NCI-H1105 treated with DMSO at 0.1 percent for 48 hours (cell line): Measurements from ENCODE around the gene PATJ.
"Not testable (repeated sequence)": the region's sequence is repeated elsewhere in the genome, so short reads cannot be mapped to it uniquely, and the experiment has no call there.

ENCODE experiments used
- DNase-seq: peaks from one replicate; lab custom pipeline; 2025; lab: John Stamatoyannopoulos, UW

PATJ gene

DNA sequence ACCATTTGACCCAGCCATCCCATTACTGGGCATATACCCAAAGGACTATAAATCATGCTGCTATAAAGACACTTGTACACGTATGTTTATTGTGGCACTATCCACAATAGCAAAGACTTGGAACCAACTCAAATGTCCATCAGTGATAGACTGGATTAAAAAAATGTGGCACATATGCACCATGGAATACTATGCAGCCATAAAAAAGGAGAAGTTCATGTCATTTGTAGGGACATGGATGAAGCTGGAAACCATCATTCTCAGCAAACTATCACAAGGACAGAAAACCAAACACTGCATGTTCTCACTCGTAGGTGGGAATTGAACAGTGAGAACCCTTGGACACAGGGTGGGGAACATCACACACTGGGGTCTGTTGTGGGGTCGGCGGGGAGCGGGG is 206.4 kb downstream of the PATJ start:
- DNase-seq: not testable (repeated sequence)

DNA sequence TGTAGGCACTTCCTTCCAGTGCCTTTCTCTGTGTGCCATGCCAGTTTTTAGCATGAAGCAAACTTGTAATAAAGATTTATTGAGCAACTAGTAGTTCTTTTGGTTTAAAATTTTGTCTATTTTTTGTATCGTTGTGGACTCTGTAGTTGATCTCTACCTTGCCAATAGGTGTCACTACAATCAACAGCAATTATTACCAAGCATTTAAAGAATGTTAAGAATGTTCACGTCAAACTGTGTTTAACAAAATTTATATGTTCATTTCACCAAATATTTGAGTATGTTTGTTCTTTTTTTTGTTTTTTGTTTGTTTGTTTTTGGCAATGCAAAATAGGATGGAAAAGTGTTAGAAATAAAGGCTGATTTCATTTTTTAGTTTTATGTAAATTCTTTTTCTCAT is 208.1 kb downstream of the PATJ start:
- DNase-seq: no peak

DNA sequence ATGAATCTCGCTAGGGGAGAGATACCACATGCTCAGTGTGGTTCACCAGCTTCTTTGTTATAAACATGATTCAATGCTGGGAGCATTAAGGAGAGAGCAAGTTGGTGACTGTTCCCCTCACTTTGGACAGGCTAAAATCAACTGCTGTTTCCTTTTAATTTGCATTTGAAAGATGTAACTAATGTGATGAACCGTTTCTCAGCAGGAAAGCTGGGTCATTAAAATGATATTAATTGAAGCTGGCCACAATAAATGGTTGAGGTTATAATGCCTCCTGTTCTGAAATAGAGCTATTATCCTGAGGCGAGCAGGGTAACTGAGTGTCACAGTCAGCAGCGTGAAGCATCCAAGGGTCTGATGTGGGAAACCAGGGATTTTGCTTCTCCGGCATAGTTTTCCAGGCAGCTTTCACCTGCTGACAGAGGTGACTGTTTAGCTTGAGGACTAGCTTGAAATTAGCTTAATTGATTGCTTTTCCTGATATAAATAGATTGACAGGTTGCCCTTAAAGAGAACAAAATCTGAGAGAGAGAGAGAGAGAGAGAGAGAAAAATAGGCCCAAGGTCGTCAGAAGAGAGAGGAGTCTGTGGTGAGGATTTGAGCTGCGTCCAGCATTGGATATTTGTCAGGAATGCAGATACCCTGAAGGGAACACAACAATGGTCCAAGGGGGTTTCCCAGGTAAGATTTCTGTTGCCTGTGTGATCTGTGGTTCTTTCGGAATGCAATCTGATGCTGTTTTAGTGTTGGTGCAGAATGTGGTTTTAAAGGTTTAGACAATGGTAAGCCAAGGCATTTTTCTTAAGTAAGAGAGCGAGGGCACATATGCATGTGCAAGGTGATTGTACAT is 209.7 kb downstream of the PATJ start:
- DNase-seq: peak; percentile 37

DNA sequence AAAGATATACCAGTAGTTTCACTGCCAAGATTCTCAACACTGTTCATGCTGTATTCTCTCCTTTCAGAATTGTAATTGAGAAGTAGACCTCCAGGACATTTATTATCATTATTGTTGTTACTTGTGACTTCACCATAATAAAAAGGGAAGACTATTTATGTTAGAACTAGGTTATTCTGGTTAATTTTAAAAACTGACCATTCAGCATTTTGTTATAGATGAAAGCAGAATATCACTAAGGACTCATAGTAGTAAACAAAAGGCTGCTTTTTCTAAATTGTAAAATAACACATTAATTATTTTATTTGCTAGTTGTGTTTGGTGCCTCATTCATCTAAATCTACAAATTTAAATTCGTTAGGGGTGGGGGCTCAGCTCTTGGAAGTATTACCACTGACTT is 210.4 kb downstream of the PATJ start:
- DNase-seq: no peak

DNA sequence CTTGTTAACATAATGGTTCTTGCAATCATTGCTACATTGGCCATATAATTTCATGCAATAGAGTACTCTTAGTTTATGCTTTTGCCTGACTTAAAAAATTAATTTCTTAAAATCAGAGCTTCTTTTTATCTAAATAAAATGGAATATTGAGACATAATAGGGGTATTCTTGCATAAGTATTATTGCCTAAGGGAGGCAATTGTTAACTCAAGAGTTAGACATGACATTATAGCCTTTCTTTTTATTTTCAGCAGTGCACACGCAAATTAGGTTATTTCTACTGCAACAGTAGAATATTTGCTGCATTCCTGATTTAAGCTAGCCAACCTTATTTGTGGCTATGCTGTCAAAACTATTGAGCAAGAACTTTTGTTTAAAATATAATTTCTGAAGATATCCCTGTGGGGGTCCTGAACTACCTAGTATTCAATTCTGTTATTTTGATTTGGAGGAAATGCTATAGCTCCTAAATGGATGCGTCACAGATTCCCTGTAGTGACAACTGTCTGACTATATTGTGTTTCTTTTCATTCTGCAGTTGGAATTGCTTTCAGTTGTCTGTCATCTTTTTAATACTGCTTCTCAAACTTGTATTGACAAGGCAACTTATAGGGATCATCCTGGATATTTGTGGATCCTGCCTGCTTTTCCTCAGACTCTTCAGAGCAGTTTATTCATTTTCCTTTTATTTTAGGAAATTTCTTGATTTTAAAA is 211.0 kb downstream of the PATJ start:
- DNase-seq: no peak

DNA sequence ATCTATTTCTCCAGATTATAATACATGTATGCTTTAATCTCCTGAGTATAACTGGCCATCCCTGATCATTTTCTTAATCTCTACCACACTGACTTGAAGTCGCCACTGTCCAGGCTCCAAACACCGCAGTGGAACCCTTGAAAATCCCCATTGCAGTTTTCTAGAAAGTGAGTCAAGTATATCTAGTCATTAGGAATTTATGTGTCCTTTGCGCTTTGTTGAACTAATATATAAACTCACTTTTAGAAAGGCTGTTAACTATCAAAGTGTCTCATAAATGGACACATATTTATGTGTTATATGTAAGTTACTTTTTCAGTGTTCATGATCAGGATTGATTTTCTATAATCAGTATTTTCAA is 211.5 kb downstream of the PATJ start:
- no peak for DNase-seq

DNA sequence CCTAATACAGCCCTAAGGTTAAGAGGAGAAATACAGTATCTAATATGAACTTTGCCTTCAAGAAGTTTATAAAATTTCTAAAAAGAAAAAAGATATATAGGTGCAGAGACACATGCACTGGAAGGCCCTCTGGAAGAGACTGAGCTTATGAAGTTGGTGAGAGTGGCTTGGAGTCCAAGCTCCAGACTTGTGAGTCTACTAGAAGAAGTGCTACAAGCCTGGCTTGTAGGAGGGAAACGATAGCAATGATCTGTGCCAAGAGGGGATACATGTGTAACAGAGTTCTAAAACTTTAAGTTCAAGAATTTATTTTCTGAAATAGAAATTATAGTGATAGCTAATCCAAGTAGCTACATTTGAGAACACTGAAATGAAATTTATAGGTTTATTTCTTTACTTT is 213.0 kb downstream of the PATJ start:
- no peak for DNase-seq

DNA sequence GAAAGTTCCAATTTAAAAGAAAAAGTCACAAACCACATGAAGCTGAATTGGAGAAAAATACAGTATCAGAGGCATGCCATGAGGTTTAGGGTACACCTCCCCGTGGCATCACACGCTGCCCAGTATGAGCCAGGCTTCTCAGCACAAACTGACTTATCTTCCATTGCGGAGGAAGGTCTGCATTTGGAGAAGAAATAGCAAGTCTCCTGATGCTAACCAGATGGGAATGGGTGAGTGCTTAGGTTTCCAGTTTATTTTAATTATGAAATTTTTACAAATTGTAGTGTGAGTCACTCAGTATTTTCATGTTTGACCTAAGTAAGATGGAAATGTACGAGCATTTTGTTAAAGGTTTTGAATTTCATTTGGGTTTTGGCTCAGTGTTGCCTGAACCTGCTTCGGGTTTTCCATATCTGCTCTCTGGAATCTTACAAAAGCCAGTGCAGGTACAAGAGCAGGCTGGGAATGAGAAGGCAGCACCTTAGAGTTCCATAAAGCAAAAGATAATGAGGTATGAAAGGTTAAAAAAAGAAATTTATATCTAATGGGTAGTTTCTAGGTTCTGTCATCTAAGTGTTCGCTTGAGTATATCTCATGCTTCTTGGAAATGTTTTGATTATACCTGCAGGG is 213.9 kb downstream of the PATJ start:
- DNase-seq: no peak

DNA sequence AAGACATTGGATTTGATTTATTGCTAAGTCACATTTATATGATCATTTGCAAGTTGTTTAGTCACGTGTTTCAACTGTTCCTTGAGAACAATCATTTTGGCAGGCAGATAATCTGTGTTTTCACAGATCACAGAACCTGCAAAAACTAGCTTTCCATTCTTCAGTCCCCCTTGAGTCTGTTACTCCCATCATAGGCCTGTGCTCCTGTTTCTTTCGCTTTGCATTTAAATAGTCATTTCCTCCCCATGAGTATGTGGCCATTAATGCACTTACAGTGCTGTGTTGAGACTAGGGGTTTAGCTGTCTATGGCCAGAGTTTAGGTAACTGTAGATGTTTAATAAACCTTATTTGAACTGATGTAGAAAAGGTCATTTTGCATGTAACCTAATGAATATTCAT is 214.5 kb downstream of the PATJ start:
- no peak for DNase-seq

DNA sequence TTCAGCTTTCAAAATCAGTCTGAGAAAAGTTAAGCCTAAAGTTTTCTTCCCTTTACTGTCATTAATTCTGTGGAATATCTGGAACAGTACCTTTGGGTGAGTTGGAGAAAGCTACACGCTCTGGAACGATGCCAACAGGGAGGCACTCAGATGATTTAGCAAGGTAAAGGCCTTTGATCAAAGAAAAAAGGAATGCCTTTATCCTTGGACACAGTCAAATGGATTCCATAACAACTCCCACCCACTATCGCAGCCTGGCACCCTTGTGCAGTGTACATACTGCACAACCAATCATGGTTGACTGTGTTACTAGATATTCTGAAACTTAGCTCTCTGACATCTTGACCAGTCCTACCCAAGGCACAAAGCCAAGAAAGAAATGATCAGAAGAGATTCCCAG is 218.7 kb downstream of the PATJ start:
- no peak for DNase-seq

DNA sequence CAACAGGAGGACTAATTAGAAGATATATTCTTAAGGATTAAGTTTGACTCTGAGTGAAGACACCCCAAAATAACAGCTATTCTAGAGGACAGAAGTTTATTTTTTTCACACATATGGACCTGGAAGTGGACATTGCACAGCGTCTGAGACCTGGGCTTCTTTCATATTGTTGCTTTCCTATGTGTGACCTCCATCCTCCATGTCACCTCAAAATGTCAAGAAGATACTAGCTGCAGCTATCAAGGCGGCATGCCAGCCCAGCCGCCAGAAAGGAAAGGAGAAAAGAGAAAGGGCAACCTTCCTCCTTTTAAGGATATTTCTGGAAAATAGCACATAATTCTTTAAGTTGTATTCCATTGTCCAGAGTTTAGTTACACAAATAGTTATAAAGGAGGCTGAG is 220.4 kb downstream of the PATJ start:
- DNase-seq: no peak

DNA sequence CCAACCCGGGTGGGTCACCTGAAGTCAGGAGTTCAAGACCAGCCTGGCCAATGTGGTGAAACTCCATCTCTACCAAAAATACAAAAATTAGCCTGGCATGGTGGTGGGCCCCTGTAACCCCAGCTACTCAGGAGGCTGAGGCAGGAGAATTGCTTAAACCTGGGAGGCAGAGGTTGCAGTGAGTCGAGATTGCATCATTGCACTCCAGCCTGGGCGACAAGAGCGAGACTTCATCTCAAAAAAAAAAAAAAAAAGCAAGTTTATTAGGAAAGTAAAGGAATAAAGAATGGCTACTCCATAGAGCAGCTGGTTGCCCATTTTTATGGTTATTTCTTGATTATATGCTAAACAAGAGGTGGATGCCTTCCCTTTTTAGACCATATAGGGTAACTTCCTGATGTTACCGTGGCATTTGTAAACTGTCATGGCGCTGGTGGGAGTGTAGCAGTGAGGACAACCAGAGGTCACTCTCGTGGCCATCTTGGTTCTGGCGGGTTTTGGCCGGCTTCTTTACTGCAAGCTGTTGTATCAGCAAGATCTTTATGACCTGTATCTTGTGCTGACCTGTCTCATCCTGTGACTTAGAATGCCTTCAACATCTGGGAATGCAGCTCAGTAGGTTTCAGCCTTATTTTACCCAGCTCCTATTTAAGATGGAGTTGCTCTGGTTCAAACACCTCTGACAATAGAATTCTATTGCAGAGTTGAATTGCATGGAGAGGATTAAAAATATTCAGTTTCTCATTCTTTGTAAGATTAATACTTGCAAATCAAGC is 224.4 kb downstream of the PATJ start:
- not testable (repeated sequence) for DNase-seq

DNA sequence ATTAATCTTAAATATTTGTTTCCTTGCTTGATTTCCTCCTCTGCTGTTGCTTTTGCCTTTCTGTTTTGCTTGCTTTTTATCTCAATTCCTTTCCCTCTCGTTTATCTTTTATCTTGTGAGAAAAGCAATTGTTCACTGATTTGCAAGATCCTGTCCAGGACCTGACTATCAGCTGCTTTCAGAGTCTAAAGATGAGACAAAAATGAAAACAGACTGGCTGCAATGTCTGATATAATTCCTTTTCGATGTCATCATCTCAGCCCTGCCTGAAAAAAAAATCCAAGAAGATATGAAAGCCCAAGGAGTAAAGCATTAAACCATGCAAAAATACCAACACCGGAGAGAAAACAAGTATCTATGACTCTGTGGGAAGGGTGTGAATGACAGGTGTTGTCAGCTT is 225.5 kb downstream of the PATJ start:
- DNase-seq: no peak

DNA sequence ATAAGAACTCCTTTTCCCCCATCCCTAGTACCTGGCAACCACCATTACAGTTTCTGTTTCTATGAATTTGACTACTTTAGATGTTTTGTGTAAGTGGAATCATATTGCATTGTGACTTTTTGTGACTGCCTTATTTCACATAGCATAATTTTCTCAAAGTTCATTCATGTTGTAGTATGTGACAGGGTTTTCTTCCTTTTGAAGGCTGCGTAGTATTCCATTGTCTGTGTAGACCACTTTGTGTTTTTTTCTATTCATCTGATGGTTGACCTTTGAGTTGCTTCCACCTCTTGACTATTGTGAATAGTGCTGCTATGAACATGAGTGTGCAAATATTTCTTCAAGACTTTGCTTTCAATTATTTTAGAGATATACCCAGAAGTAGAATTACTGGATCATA is 226.6 kb downstream of the PATJ start:
- DNase-seq: no peak

DNA sequence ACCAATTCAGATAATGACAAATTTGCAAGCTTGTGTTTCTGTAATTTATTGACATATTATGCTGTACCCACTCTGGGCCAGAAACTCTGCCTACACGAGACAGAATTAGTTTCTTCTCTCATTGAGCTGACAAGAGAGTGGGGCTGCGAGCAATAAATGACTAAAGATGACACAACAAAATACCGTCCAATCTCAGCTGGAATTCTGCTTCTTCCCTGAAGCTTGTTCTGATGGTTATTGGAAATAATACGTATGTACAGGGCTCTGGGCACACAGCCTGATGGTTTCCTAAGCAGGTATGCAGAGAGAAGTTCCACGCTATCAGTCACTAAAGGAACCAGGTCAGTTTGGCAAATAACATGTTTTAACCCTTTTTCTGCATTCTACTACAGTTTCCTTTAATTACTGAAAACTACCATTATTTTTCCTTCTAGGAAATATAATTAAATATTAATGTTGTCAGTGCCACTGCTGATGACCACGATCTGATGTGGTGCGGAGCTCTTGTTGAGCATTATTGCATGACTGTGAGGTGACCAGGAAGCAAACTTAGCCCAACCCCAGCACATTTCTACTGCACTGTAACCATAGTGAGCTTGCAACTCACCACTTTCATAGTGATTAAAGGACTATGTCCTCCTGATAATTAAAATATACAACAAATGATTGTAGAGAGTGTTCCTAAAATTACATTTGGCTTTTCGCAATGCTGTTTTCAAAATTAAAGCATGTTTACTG is 231.0 kb downstream of the PATJ start:
- no peak for DNase-seq

DNA sequence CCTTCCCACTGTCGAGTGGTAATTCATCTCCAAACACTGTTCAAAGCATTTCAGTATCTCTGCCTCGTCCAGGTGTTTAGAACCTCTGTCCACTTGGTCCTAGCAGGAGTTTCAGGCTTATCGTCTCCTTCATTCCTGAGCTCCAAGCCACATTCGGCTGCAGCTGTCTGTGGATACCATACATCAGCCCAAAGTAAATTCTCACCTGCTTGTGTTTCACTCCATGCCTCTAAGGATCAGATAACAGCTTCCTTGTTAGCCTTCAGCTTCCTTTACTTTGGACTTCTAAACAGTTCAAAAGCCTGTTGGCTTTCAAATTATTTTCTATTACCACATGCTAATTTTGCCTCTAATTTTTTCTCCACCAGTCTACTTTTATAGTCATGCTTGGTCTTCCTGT is 233.4 kb downstream of the PATJ start:
- no peak for DNase-seq

DNA sequence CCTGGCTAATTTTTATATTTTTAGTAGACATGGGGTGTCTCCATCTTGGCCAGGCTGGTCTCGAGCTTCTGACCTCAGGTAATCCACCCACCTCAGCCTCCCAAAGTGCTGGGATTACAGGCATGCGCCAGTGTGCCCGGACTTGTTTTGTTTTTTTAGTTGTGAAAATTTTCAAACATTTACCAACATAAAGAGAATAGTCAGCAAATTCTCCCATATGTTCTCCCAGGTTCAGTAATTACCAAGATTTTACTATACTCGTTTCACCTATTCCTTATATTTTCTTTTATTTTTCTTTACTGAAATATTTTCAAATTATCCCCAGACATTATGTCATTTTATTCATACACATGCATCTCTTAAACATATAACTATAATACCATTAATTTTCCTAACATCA is 234.3 kb downstream of the PATJ start:
- no peak for DNase-seq

DNA sequence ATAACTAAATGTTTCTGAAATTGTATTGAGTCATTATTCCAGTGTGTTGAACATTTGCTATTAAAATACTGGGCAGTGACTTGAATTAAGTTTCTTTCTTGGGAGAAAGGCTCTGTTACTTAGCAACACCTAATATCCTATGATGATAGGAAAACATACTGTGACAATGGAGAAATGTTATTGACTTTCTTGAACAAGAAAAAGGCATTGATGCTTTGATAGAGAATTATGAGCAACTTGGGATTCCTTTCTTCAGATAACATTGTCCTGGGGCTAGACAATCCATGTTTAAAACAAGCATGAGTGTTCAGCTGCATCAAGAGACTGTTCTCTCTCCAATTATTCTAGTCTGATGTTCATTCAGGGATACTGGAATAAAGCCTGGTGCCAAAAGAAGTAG is 236.5 kb downstream of the PATJ start:
- no peak for DNase-seq

DNA sequence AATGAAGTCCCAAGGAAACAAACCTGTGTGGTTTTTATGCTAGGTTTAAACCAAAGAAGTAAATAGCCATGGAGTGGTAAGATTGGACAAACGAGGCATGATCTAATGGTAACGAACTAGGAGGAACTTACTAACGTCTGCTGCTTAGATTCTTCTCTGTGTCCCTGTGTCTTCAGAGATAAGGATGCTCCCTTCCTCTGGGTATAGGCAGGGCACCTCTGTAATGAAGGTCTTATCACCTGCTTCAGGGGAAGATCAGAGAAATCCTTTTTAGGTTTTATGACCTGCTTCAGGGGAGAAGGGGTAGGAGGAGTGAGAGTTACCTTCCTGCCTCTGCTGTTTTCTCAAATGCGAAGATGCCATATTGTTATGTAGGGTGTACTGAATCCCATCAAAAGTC is 237.4 kb downstream of the PATJ start:
- no peak for DNase-seq

DNA sequence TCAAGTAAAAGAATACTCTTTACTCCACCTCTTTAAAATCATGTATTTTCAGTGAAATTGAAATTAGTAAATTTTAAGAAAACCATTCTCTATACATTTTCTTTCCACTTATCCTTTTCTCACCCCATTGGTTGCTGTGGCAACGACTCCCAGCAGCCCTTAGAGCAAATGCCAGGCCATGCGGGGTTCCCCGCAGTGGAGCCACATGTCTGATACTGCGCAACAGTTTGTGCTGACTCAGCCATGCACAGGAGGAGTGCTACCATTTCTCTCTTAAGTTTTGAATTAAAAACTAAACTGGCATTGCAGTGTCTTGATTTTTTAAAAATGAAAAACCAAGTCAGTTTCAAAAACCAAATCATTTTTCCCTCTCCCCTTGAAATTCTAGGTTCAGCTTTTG is 238.3 kb downstream of the PATJ start:
- DNase-seq: no peak

DNA sequence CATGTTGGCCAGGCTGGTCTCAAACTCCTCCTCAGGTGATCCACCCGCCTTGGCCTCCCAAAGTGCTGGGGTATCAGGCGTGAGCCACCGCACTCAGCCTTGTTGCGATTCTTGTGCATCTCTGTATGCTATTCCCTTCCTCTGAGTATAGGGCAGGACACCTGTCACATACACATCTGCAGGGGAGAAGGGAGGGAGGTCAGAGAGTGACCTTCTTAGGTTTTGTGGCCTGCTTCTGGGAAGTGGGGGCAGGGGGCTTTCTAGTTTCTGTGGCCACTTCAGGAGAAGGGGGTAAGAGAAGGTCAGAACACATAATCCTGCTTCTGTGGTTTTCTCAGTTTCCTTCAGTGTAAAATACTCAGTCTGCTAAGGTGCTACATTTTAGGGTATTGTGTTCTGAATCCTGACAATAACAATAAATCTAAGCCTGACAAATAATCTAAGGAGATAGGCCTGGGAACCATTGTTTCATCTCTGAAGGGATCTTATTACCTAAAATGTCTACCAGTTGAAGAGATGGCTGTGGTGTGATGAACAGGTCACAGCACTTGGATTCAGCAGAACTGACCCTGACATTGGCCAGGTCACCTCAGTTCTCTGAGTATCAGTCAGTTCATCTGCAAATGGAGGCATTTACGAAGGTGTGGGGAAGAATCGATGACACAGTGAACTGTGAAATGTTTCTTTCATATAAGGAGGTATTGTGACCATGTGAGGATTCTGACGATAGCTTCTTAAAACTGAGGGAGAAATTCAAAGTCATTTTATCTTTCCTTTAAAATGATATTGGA is 239.8 kb downstream of the PATJ start:
- DNase-seq: no peak
